DMS79 (cell line): Measurements from ENCODE around the gene HSPBAP1.

Experiments used
- DNase-seq: peaks from one replicate; lab custom pipeline; 2025; lab: John Stamatoyannopoulos, UW

Gene HSPBAP1, protein sequence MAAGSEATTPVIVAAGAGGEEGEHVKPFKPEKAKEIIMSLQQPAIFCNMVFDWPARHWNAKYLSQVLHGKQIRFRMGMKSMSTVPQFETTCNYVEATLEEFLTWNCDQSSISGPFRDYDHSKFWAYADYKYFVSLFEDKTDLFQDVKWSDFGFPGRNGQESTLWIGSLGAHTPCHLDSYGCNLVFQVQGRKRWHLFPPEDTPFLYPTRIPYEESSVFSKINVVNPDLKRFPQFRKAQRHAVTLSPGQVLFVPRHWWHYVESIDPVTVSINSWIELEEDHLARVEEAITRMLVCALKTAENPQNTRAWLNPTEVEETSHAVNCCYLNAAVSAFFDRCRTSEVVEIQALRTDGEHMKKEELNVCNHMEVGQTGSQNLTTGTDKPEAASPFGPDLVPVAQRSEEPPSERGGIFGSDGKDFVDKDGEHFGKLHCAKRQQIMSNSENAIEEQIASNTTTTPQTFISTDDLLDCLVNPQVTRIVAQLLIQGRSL

DNA sequence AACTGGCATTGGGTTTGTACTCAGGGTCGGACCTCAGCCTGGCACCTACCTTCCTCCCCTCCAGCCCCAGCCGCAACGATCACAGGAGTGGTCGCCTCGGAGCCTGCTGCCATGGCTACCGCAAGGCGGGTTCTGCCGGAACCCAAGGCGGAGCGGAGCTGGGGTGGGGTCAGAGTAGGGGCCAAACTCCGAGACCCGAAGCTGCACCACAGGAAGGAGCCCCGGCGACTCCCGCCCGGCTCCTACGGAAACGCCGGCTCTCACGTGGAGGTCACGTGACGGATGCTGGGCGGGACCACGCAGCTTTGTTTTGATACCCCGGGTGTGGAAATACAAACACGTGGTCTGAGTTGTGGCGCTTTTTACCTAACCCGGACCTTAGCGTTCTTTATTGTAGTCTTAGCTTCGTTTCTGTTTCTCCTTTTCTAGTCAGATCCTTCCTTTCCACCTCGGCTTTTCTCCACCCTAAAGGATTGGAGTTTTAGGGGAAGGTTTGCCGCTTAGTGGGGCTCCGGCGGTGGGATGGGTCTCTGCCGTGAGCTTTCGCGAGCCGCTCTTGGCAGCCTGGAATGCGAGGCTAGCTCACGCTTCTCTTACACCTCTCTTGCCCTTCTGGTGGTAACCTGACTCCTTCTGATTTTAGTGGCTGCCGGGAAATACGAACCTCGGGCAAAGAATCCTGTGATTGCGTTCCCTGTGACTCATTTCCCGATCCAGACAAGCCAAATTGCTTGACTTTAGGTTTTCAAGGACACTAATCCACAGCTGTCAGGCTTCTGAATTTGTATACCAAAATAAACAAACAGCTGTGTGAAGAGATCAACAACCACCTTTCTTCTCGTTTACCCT, at the start of gene HSPBAP1:
TSS of gene HSPBAP1 (minus strand) at position 264 of the 849 bp plus-strand sequence. CDS start at position 113, 151 bp downstream.
- DNase-seq, result no peak

DNA sequence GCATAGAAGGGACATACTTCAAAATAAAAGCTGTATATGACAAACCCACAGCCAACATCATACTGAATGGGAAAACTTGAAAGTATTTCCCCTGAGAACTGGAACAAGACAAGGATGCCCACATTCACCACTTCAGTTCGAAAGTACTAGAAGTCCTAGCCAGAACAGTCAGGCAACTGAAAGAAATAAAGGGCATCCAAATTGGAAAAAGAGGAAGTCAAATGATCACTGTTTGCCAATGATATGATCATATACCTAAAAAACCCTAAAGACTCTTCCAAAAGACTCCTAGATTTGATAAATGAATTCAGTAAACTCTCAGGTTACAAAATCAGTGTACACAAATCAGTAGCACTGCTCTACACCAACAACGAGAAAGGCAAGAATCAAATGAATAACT, 42.0 kb upstream of the HSPBAP1 start:
- no peak for DNase-seq

DNA sequence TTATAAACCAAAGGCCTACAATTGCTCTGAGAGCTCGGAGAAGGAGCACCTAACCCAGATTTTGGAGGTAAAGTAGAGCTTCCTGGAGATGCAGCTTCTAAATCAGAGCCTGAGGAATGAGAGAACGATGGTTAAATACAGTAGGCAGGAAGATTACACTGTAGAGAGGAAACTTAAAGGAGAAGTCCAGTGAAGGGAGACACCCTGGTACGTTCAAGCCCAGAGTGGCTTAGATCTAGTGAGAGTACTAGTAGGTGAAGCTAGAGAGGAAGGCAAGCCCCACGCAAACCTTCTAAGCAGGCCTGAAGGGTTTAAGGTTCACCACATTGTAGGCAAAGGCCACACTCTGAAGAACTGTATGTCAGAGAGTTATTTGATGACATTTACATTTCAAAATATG, 34.6 kb upstream of the HSPBAP1 start:
- DNase-seq, result no peak

DNA sequence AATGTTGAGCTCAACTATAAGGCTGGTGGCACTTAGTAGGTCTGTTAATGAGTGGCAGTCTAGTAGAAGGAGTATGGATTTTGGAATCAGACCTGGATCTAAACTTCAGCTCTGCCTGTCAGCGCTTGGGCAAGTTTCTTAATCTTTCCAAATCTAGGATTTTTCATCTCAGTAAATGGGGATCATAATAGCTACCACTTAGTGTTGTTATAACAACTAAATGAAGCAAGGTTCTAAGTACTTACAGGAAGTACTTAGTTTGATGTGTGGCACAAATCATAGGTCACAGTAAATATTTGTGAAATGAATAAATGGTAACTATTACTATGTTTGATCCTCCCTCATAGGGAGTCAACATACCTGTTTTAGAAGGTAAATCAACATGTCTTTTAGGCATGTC, 32.6 kb upstream of the HSPBAP1 start:
- DNase-seq, result no peak

DNA sequence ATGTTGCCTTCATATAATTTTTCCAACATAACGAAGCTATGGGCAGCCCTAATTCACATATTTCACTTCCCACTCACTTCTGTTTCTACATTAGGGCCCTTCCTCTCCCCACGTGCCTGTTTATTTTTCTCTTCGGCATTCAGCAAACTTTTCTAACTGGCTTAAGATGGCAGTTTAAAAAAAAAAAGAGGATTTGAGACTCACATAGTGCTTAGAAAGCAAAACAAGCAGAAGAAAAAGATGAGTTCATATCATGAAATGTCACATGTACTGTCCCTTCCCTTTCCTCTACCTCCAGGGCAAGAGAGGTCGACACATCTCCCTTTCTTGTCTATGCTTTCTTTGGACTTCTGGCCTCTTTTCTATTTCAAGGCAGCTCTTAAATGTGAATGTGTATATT, 31.8 kb upstream of the HSPBAP1 start:
- DNase-seq, result no peak

DNA sequence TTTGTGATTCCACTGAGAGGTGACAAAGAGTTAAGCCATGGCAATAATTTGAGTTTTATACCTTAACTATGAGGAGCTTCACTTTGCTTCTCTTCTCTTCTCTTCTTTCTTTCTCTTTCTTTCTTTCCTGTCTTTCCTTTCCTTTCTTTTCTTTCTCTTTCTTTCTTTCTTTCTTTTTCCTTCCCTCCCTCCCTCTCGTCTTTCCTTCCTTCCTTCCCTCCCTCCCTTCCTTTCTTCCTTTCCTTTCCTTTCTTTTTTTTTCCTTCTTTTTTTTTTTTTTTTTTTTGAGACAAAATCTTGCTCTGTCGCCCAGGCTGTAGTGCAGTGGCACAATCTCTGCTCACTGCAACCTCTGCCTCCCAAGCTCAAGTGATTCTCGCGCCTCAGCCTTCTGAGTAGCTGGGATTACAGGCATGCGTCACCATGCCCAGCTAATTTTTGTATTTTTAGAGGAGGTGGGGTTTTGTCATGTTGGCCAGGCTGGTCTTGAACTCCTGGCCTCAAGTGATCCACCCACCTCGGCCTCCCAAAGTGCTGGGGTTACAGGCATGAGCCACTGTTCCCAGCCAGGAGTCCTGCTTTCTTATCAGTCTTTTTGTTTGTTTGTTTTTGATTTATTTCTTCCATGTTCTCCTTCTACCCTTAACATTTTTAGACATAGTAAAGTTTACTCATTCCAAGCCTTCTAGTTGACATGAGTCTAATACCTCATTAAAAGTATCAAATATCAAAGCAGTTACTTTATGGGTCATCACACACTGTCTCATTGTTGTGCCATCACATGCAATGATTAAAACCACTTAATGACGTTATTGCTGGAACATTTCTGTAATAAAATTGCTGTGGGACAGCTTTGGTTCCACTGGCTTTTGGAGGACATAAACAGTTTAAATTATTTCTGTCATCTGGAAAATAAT, 31.1 kb upstream of the HSPBAP1 start:
- no peak for DNase-seq

DNA sequence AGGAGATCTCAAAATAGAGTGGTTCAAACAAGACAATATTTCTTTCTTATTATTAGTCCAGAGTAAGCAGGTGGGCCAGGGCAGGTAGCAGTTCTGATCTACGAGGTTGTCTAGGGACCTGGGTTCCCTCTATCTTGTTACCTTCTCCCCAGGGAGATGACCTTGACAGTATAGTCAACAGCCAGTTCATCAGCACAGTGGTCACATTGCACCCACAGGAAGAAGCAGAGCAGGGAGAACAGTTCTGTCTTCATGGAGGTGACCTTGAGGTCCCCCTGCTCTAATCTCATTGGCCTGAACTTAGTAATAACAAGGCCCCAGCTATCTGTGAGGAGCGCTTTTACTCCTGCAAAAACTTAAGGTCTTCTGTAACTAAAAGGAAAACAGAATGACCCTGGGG, 23.0 kb upstream of the HSPBAP1 start:
- no peak for DNase-seq

DNA sequence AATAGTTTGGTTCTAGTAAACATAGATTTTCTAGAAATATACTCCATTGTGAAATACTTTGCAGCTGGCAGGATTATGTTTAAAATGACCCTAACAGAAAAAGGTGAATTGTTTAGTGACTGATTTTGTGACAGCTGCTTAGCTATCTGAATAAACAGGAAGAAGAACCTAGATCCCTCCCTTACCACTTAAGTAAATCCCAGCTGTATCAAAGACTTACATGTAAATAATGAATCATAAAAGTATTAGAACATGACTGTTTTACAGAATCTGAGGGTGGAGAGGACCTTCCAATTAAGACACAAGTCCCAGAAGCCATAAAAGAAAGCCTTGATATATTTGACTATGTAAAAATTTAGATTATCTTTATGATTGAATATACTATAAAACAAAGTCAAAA, 17.1 kb upstream of the HSPBAP1 start:
- DNase-seq, result no peak

DNA sequence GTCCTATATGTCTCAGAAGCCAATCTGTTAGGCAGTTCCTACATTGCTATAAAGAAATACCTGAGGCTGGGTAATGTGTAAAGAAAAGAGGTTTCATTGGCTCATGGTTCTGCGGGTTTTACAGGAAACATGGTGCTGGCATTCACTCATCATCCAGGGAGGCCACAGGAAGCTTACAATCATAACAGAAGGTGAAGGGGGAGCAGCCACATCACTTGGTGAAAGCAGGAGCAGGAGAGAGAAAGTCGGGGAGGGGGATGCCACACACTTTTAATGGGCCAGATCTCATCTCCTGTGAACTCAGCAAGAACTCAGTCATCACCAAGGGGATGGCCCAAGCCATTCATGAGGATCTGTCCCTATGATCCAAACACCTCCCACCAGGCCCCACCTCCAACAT, 10.3 kb upstream of the HSPBAP1 start:
- no peak for DNase-seq

DNA sequence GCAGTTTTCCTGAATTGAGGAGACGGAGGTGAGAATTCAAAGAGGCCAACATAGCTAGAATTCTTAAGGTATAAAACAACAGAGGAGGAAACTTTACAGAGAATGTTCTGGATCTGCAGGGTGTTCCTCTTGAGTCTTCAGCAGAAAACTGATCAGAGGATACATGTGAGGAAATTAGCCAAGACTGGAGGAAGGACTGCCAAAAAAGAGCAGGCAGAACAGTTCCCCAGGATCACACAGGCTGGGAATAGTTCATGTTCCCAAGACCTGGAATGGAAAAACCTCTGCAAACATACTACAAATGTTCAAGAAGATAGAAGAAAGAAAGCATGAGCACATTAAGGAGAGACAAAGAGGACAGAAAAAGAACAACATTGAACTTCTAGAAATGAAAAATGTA, 8.7 kb upstream of the HSPBAP1 start:
- DNase-seq, result no peak

DNA sequence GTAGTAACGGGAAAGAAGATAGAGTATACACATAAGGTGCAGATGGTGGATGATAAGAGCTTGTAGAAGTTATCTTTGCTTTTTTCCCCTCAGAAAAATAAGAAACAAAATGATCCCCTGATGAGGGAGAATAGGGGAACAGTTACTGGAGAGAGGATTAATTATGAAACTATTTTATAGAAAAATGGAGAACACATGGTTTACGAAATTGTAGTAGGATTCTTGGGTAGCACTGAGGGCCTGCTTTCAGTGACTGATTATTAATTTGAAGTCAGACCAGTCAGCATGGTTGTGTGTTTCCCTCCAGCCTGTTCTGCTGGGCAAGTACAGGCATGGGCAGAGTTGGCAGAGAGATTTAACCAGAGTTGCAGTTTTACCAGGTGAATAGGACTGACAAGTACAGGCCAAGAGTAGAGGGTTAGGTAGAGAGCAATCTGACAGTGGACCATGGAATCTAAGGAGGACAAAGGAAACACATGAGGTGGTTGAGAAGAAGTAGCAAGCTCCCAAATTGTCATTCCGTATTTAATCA, 7.1 kb upstream of the HSPBAP1 start:
- DNase-seq, result no peak

DNA sequence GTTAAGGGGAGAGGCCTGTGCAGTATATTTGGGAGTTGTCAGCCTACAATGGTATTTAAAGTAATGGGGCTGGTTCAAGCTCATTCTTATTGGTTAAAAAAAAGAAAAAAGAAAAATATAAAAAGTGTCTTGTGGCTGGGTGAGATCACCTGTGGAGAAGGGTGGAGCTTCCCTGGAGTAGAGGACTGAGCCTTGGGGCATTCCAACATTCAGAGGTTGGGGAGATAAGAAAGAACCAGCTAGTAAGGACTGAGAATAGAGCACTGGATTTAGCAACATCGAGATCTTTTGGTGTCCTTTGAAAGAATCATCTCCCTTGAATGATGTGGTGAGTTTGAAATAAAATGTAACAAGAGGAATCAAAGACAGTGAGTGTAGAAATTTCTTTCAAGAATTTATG, 6.4 kb upstream of the HSPBAP1 start:
- DNase-seq, result no peak

DNA sequence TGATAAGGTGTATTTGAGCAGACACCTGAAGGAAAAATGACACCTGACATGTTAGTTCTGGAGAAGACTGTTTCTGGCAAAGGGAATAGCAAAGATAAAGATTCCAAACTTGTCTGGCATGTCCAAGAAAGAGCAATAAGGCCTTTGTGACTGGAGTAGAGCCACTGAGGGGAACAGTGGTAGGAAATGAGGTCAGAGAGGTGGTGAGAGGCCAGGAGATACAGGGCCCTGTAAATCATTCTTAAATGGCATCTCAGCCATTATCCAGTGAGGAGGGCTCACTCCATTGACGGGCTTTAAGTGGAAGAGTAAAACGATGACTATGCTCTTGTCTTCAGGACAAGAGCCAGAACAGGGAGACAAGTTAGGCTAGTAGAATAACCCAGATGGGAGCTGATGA, 5.7 kb upstream of the HSPBAP1 start:
- DNase-seq, result no peak

DNA sequence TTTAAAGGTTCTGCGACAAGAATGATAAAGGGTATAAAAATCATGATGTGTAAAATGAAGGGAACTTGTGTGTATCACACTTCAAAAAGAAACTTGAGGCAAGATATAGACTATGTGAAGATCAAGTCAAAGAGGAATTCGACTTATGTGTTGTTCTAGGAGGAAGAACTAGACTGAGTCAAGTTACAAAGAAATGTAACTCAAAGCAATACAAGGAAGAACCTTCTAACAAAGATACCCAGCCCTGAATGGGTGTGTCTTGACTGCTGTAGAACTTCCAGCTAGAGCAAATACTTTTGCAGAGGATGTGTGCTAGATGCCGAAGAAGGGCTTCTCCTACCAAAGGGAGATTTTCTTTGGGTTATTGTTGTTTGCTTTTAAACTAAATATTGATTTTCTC, 3.7 kb upstream of the HSPBAP1 start:
- no peak for DNase-seq

DNA sequence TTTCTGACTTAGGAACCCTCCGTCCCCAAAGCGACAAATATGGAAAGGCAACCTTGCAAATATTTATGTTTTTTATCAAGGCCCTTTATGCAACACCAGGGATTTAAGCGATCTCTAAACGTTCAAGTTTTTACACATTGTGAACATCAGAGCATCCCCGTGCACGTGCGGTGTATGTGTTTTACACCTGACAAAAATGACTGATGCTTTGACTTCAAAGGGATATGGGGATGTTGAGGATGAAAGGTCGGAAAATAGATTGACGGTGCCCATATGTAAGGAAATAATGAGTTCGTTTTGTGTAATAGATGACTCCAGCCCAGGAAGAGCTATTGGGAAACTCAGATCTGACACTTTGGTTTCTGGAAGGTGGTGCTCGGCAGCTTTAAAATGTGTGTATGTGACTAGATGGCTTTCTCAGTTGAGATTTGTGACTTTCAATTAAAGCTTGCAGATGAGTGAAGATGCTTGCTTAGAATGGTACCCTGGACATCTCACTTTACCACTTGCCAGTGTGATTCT, 2.1 kb upstream of the HSPBAP1 start:
- DNase-seq, result no peak

DNA sequence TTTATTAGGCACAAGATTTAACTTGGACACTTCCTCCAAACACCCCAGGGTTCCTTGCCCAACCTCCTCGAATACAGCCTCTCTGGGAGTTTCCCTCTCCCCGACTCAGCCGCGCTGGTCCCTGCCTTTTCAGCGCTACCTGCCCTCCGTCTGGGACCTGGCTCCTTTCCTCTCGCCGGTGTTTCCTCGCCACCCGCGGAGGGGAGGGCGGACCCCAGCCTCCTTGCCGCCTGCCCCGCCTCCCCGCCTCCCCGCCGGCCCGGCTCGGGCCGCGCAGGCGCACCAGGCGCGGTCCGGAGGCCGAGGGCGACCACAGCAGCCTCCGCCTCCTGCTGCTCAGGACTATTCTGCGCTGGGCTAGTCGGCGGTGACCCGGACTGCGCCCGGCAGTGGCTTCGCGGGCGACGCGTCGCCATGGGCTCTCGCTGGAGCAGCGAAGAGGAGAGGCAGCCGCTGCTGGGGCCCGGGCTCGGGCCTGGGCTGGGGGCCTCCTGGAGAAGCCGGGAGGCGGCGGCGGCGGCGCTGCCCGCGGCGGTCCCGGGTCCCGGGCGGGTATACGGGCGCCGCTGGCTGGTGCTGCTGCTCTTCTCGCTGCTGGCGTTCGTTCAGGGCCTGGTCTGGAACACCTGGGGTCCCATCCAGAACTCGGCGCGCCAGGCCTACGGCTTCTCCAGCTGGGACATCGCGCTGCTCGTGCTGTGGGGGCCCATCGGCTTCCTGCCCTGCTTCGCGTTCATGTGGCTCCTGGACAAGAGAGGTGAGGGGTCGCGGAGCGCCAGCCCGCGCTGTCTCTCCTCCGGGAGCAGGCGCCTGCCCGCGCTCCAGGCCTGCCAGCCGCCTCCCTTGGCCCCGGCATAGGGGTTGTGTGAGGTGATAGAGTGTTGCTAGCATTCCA, 1.4 kb upstream of the HSPBAP1 start, which contains the start of gene SLC49A4:
TSS of gene SLC49A4 (plus strand) at position 291 of the 895 bp plus-strand sequence. CDS start at position 415, 124 bp downstream.
- no peak for DNase-seq

DNA sequence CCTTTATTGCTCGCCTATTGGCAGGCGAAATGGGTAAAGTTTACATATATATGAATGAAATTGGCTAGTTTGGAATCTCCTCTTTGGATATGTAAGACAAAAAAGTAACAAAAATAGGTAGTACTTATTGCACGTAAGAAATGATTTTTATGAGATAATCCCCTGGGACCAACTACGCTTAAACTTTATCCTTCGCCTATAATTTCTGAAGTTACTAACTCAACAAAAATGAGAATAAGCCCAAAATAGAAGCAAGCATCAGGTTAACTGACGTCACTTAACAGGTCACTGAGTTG, 800 bp upstream of the HSPBAP1 start:
- no peak for DNase-seq

DNA sequence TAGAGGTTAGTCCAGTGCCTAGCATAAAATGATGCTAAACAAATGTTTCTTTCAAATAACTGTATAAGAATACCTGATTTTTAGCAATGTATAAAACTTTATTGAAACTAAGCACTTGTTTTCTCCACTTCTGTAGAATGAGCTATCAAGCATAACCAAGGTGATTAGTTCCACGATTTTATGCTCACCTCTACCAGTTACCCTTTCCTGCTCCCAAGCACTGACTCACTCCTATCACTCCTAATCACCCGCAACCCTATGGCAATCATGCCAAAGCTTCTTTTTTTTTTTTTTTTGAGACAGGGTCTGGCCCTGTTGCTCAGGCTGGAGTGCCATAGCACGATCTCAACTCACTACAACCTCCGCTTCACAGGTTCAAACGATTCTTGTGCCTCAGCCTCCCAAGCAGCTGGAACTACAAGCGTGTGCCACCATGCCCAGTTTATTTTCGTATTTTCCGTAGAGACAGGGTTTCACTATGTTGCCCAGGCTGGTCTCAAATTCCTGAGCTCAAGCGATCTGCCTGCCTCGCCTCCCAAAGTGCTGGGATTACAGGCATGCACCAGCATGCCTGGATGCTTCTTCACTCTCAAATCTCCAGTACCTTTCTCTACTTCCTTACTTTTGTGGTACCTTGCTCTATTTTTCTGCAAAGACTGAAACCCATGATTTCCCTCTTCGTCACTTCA, 3.9 kb downstream of the HSPBAP1 start:
- DNase-seq, result no peak

DNA sequence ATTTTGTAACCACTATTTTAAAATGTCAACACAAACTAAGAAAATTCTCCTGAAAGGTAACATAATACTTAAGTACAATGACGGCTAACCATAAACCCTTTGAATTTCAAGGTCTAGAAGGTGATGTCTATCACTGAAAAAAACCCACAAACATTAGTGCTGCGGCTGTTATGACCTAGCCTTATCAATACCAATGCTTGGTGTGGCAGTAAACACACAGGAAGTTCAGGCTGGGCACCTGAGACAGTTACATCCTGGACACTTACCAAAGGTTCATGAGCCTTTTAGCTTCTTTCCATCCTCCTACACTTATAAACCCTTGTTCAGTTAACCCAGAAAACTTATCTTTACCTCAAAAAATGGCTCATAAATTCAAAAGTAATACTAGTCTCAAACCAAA, 5.8 kb downstream of the HSPBAP1 start:
- no peak for DNase-seq

DNA sequence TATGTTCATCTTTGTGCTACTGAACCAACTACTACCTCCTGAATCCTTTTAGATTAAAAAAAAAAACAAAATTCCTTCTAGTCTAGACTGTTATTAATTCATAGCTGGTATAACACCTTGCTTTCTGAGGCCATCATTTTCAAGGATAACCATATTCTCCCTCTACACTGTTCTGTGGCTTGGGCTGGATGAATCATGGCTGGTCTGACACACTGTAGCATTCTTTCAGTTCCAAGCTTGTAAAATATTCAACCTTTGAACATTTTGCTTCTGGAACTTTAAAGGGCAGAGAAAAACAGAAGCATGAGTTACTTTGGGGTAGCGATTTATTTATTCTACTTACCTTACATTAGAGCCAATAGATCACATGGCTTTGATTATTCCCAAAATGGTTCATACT, 7.6 kb downstream of the HSPBAP1 start:
- DNase-seq, result no peak
